RWPE1 (cell line): Measurements from ENCODE around the gene ZNF184.

Source experiments
- CTCF ChIA-PET: fragments of 350-600 bp; sonication (Branson Sonifier 250); formaldehyde crosslinking; extraction: SDS; loops from one replicate; lab custom pipeline; 2021; lab: Yijun Ruan, JAX
- POLR2A ChIA-PET: fragments of 400-600 bp; formaldehyde crosslinking; extraction: SDS; loops from one replicate; lab custom pipeline; 2020; ENCODE audit warnings: antibody characterized with exemption; ENCODE audit not compliant: low non-redundant PET; lab: Yijun Ruan, JAX
- DNase-seq: peaks from one replicate; pipeline ENCODE4 v3.0.0; 2012; ENCODE audit warnings: low spot score
- H3K27ac ChIP-seq: fragments of 450-650 bp; 2 replicates; pipeline ENCODE4 v1.5.1; 2017
- TF ChIP-seq, protein P1 (sequence below): fragments of 450-650 bp; conservative IDR thresholded peaks from 2 replicates; pipeline ENCODE4 v1.5.1; 2017; ENCODE audit warnings: low read depth, mild to moderate bottlenecking

The ZNF184 gene

GRCh38 chr6:27415898-27416297 lies 57.0 kb downstream of the ZNF184 start:
- ChIA-PET POLR2A (no interaction called here), CTCF (no interaction called here)
- no peak overlapping the region for H3K27ac ChIP-seq
- TF ChIP-seq, protein P1, sequence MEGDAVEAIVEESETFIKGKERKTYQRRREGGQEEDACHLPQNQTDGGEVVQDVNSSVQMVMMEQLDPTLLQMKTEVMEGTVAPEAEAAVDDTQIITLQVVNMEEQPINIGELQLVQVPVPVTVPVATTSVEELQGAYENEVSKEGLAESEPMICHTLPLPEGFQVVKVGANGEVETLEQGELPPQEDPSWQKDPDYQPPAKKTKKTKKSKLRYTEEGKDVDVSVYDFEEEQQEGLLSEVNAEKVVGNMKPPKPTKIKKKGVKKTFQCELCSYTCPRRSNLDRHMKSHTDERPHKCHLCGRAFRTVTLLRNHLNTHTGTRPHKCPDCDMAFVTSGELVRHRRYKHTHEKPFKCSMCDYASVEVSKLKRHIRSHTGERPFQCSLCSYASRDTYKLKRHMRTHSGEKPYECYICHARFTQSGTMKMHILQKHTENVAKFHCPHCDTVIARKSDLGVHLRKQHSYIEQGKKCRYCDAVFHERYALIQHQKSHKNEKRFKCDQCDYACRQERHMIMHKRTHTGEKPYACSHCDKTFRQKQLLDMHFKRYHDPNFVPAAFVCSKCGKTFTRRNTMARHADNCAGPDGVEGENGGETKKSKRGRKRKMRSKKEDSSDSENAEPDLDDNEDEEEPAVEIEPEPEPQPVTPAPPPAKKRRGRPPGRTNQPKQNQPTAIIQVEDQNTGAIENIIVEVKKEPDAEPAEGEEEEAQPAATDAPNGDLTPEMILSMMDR = no peak
- no peak for DNase-seq

DNA sequence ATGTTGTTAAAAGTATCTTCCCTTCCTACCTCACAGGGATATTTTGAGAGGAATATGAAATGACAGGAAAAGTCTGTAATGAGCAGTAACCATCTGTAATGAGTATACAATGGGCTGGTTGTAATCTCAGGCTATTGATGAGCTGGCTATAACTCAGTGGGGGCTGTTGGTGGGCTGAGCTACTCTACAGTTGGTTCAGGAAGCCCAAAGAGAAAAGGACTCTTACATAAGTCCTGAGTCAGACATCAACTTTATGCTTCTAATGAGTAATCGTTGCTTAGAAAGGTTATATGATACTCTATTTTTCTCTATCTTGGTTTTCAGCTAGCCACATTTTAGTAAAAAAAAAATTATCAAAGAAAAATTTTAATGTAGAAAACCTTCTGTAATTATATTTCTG lies 57.9 kb downstream of the ZNF184 start:
- POLR2A ChIA-PET = no interaction called here
- CTCF ChIA-PET = no interaction called here

GRCh38 chr6:27414300-27414699 lies 58.6 kb downstream of the ZNF184 start:
- ChIA-PET POLR2A (no interaction called here), CTCF (no interaction called here)
- TF ChIP-seq, protein P1 = no peak
- no peak for DNase-seq
- H3K27ac ChIP-seq = no peak overlapping the region

More for the DNA sequence above, 57.9 kb downstream of the ZNF184 start:
- no peak for DNase-seq
- H3K27ac ChIP-seq = no peak overlapping the region
- TF ChIP-seq, protein P1 = no peak

GRCh38 chr6:27407153-27407814 lies 65.6 kb downstream of the ZNF184 start:
- H3K27ac ChIP-seq = no peak overlapping the region
- ChIA-PET POLR2A (no interaction called here), CTCF (interaction anchor here (0.6 kb wide), 1 partner anchor 161 kb away, joined by 5 read pairs; no protein-coding TSS in a partner anchor)
- TF ChIP-seq, protein P1 = no peak
- no peak for DNase-seq

DNA sequence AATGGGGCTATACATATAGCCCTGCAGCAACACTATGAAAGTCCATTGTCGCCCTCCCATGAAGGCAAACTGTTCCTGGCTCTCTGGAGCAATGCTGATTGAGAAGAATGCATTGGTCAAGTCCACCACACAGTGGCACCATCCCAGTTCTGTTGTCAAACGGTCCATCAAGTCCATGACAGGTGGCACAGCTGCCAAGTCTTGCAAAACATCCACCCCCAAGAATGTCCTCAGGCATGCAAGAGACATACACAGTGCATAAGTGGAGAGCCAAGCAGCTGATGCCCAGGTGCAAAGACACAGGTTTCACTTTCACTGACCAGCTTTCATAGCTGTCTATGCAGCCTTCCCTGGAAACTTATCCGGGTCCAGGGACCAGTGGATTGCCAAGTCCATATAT lies 66.8 kb downstream of the ZNF184 start:
- no peak for DNase-seq
- CTCF ChIA-PET = no interaction called here
- POLR2A ChIA-PET = no interaction called here
- TF ChIP-seq, protein P1 = no peak
- H3K27ac ChIP-seq = no peak overlapping the region

DNA sequence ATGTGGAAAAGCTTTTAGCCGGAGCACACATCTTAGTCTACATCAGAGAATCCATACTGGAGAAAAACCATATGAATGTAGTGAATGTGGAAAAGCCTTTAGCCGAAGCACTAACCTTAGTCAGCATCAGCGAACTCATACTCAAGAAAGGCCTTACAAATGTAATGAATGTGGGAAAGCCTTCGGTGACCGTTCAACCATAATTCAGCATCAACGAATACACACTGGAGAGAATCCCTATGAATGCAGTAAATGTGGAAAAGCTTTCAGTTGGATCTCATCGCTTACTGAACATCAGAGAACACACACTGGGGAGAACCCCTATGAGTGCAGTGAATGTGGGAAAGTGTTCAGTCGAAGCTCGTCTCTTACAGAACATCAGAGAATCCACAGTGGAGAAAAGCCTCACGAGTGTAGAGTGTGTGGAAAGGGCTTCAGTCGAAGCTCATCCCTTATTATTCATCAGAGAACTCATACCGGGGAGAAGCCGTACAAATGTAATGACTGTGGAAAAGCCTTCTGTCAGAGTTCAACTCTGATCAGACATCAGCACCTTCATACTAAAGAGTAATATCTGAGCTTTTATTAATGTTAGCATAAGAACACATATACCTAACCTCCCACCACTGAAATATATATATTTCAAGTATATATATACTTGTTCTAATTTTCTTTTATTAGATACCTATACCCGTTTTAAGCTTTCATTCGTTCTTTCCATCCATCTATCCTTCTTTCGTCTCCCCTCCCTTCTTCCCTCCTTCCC lies 71.8 kb downstream of the ZNF184 start:
- CTCF ChIA-PET = no interaction called here
- POLR2A ChIA-PET = no interaction called here
- H3K27ac ChIP-seq = no peak overlapping the region
- TF ChIP-seq, protein P1 = no peak
- no peak for DNase-seq
